Neural progenitor cell (in vitro differentiated cells): ENCODE results near the gene SMURF1. TPM values are rescaled to one million over a fixed set of nuclear protein-coding genes. Genes with fewer than 3 reads are reported as not detected.

Experiments
- DNase-seq: peaks from one replicate; pipeline ENCODE4 v3.0.0-alpha.2; 2016; ENCODE audit warnings: low spot score
- H2AFZ ChIP-seq: fragments of 200-600 bp; sonication (generic); replicated peaks from 2 replicates; pipeline ENCODE4 v1.6.1; 2016; ENCODE audit warnings: antibody characterized with exemption
- H3F3A ChIP-seq: fragments of 200-600 bp; sonication (generic); 2 replicates; pipeline ENCODE4 v1.6.1; 2016; ENCODE audit warnings: antibody characterized with exemption, low read depth
- H3K27ac ChIP-seq: fragments of 200-600 bp; sonication (generic); 2 replicates; pipeline ENCODE4 v1.5.1; 2016; ENCODE audit warnings: mild to moderate bottlenecking
- H3K27me3 ChIP-seq: fragments of 200-600 bp; sonication (generic); 2 replicates; pipeline ENCODE4 v1.6.1; 2016; ENCODE audit warnings: mild to moderate bottlenecking, moderate library complexity
- H3K36me3 ChIP-seq: fragments of 200-600 bp; sonication (generic); 2 replicates; pipeline ENCODE4 v1.5.1; 2016
- H3K4me1 ChIP-seq: fragments of 200-600 bp; sonication (generic); 2 replicates; pipeline ENCODE4 v1.6.1; 2016; ENCODE audit warnings: mixed run types
- H3K4me2 ChIP-seq: fragments of 200-600 bp; sonication (generic); 2 replicates; pipeline ENCODE4 v1.6.1; 2016
- H3K4me3 ChIP-seq: fragments of 200-600 bp; sonication (generic); 2 replicates; pipeline ENCODE4 v1.5.1; 2016
- H3K79me2 ChIP-seq: fragments of 200-600 bp; sonication (generic); 2 replicates; pipeline ENCODE4 v1.6.1; 2016; ENCODE audit warnings: low read depth
- H3K9ac ChIP-seq: fragments of 200-600 bp; sonication (generic); 2 replicates; pipeline ENCODE4 v1.6.1; 2016
- H3K9me3 ChIP-seq: fragments of 200-600 bp; sonication (generic); 2 replicates; pipeline ENCODE4 v1.5.1; 2016; ENCODE audit warnings: low read depth
- H4K20me1 ChIP-seq: fragments of 200-600 bp; sonication (generic); 2 replicates; pipeline ENCODE4 v1.6.1; 2016; ENCODE audit warnings: low read depth
- H3K27ac Mint-ChIP-seq: 3 replicates; pipeline ENCODE4 v1.8.0; 2021; ENCODE audit warnings: mixed read lengths
- H3K27me3 Mint-ChIP-seq: 2 replicates; pipeline ENCODE4 v1.8.0; 2022; ENCODE audit warnings: low read depth, mild to moderate bottlenecking, inconsistent platforms, moderate library complexity, mixed read lengths; ENCODE audit not compliant: insufficient read depth
- H3K36me3 Mint-ChIP-seq: 3 replicates; pipeline ENCODE4 v1.8.0; 2021; ENCODE audit warnings: mixed read lengths
- H3K4me1 Mint-ChIP-seq: 3 replicates; pipeline ENCODE4 v1.8.0; 2021; ENCODE audit warnings: mixed read lengths
- H3K4me3 Mint-ChIP-seq: 3 replicates; pipeline ENCODE4 v1.8.0; 2021; ENCODE audit warnings: mild to moderate bottlenecking, moderate library complexity, mixed read lengths
- H3K9me3 Mint-ChIP-seq: 3 replicates; pipeline ENCODE4 v1.8.0; 2020; ENCODE audit warnings: mixed read lengths
- CTCF ChIP-seq: fragments of 200-600 bp; sonication (generic); IDR thresholded peaks from 2 replicates; pipeline ENCODE4 v1.5.1; 2017; ENCODE audit warnings: antibody characterized with exemption, mild to moderate bottlenecking
- EZH2 ChIP-seq: fragments of 200-600 bp; sonication (generic); IDR thresholded peaks from 2 replicates; pipeline ENCODE4 v1.6.1; 2017; ENCODE audit warnings: antibody characterized with exemption, mild to moderate bottlenecking, moderate library complexity
- EZH2phosphoT487 ChIP-seq: fragments of 200-600 bp; sonication (generic); IDR thresholded peaks from 2 replicates; pipeline ENCODE4 v1.6.1; 2017; ENCODE audit warnings: antibody characterized with exemption
- total RNA-seq: library from RNA; depleted of rRNA; stranded (reverse); fragments of >200 nt; gene quantifications from 2 replicates; pipeline ENCODE4 v1.2.3, GENCODE V29; 2015; ENCODE audit warnings: low replicate concordance

Gene SMURF1
- total RNA-seq, 1 donor from 2014 or later: 31.0 TPM

DNA sequence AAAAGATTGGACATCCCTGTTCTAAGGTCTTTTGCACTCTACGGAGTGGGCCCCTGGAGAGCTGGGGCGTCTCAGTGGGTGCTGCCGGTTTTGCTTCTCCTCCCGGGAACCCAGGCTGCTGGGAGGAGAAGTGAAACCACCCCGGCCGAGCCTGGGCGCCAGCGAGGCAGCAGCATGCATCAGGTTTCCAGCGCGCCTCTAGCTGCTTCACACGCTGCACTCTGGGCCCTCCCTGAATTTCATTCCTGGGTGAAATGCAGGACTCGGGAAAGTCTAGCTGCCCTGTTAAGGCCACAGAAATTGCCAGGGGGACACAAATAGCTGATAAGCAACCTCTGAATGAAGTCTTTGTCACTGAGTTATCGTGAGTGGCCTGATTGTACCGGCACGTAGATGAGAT, 138.1 kb downstream of the SMURF1 start:
- H4K20me1 ChIP-seq: no peaks in the 10 kb centered on the region
- TF ChIP-seq EZH2 (no peak), CTCF (no peak), EZH2phosphoT487 (no peak)
- H3K9ac ChIP-seq: no peak overlapping the region
- H3K4me3 ChIP-seq: no peak overlapping the region
- DNase-seq: no peak
- H3K4me2 ChIP-seq: no peak overlapping the region
- H3K27ac Mint-ChIP-seq: no peak overlapping the region
- H3K9me3 ChIP-seq: no peaks in the 10 kb centered on the region
- H3K27ac ChIP-seq: no peak overlapping the region
- H3F3A ChIP-seq: no peaks in the 10 kb centered on the region
- H3K27me3 ChIP-seq: no peaks in the 10 kb centered on the region
- H3K36me3 Mint-ChIP-seq: peaks cover 38% of the 10 kb centered on the region
- H3K4me1 ChIP-seq: no peaks in the 10 kb centered on the region
- H3K4me3 Mint-ChIP-seq: no peak overlapping the region
- H3K9me3 Mint-ChIP-seq: no peaks in the 10 kb centered on the region
- H3K36me3 ChIP-seq: no peaks in the 10 kb centered on the region
- peaks cover 3% of the 10 kb centered on the region for H3K27me3 Mint-ChIP-seq
- no peaks in the 10 kb centered on the region for H3K79me2 ChIP-seq
- H2AFZ ChIP-seq: no peak overlapping the region
- H3K4me1 Mint-ChIP-seq: no peaks in the 10 kb centered on the region

GRCh38 chr7:99004781-99005500, 139.0 kb downstream of the SMURF1 start:
- no peak for DNase-seq
- Mint-ChIP-seq H3K4me3 (no peak overlapping the region), H3K9me3 (no peaks in the 10 kb centered on the region), H3K27me3 (peaks cover 3% of the 10 kb centered on the region), H3K27ac (peak overlapping the region; percentile 58), H3K36me3 (peaks cover 31% of the 10 kb centered on the region), H3K4me1 (no peaks in the 10 kb centered on the region)
- Histone ChIP-seq H3K79me2 (no peaks in the 10 kb centered on the region), H3K27me3 (no peaks in the 10 kb centered on the region), H3K9ac (no peak overlapping the region), H3K27ac (no peak overlapping the region), H3K36me3 (no peaks in the 10 kb centered on the region), H3K4me1 (no peaks in the 10 kb centered on the region), H3K9me3 (no peaks in the 10 kb centered on the region), H4K20me1 (no peaks in the 10 kb centered on the region), H3K4me2 (no peak overlapping the region), H2AFZ (no peak overlapping the region), H3K4me3 (no peak overlapping the region), H3F3A (no peaks in the 10 kb centered on the region)
- TF ChIP-seq EZH2phosphoT487 (no peak), EZH2 (no peak), CTCF (no peak)

DNA sequence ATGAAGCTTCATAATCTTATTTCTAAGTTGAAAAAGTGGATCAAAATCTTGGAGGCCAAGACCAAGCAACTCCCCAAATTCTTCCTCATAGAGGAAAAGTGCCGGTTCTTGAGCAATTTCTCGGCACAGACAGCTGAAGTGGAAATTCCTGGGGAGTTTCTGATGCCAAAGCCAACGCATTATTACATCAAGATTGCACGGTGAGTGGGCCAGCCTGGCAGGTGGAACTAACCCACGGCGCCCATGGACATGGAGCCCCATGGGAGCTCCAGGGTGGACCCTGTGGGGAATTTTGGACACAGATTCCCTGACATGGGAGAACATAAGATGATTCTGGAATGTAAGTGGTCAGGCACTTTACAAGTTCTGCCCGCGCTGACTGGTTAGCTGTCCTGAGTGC, 139.7 kb downstream of the SMURF1 start:
- H3K27ac ChIP-seq: no peak overlapping the region
- H2AFZ ChIP-seq: no peak overlapping the region
- H3K9me3 ChIP-seq: no peaks in the 10 kb centered on the region
- H3K4me2 ChIP-seq: no peak overlapping the region
- no peaks in the 10 kb centered on the region for H3K4me1 Mint-ChIP-seq
- no peaks in the 10 kb centered on the region for H3K36me3 ChIP-seq
- peaks cover 31% of the 10 kb centered on the region for H3K36me3 Mint-ChIP-seq
- no peak for DNase-seq
- no peak overlapping the region for H3K4me3 Mint-ChIP-seq
- TF ChIP-seq CTCF: no peak
- TF ChIP-seq EZH2: no peak
- no peak for TF ChIP-seq EZH2phosphoT487
- H3K27me3 ChIP-seq: no peaks in the 10 kb centered on the region
- peaks cover 3% of the 10 kb centered on the region for H3K27me3 Mint-ChIP-seq
- H3K4me3 ChIP-seq: no peak overlapping the region
- H3F3A ChIP-seq: no peaks in the 10 kb centered on the region
- H4K20me1 ChIP-seq: no peaks in the 10 kb centered on the region
- H3K4me1 ChIP-seq: no peaks in the 10 kb centered on the region
- no peaks in the 10 kb centered on the region for H3K79me2 ChIP-seq
- no peaks in the 10 kb centered on the region for H3K9me3 Mint-ChIP-seq
- H3K27ac Mint-ChIP-seq: no peak overlapping the region
- H3K9ac ChIP-seq: no peak overlapping the region
